HL-60 (cell line): ENCODE measurements around the gene AIG1.

ENCODE experiments used
- DNase-seq, 2 experiments: peaks; one replicate each; pipeline ENCODE4 v3.0.0-alpha.2; 2010 to 2020; ENCODE audit warnings: low read depth in 1 of 2, low spot score in 1 of 2
- H3K27ac ChIP-seq: fragments of 250-450 bp; sonication (Bioruptor Pico); replicated peaks from 2 replicates; pipeline ENCODE4 v1.5.1; 2020; ENCODE audit warnings: mild to moderate bottlenecking, moderate library complexity
- H3K27me3 ChIP-seq: fragments of 250-450 bp; sonication (Bioruptor Pico); 2 replicates; pipeline ENCODE4 v1.5.1; 2021; ENCODE audit warnings: mild to moderate bottlenecking, moderate library complexity; ENCODE audit not compliant: insufficient read depth, poor library complexity, severe bottlenecking
- H3K4me3 ChIP-seq: replicated peaks from 2 replicates; pipeline ENCODE4 v1.5.1; 2011; ENCODE audit warnings: mild to moderate bottlenecking, control low read depth, low read length; ENCODE audit not compliant: insufficient read depth
- GABPA ChIP-seq: IDR thresholded peaks from 2 replicates; pipeline ENCODE4 v1.6.1; 2012; ENCODE audit warnings: low read depth
- POLR2AphosphoS5 ChIP-seq: IDR thresholded peaks from 2 replicates; pipeline ENCODE4 v1.6.1; 2012; ENCODE audit warnings: low read depth
- SPI1 ChIP-seq: IDR thresholded peaks from 2 replicates; pipeline ENCODE4 v1.6.1; 2012; ENCODE audit warnings: low read depth, mild to moderate bottlenecking, borderline replicate concordance
- TF ChIP-seq, protein P1 (sequence below): IDR thresholded peaks from 2 replicates; pipeline ENCODE4 v1.6.1; 2012; ENCODE audit warnings: low read depth; ENCODE audit not compliant: insufficient replicate concordance
- TF ChIP-seq, protein P2 (sequence below): IDR thresholded peaks from one replicate; pipeline ENCODE4 v1.5.1; 2011; ENCODE audit warnings: low read length, control low read depth, inconsistent platforms; ENCODE audit not compliant: insufficient read depth

Gene AIG1

GRCh38 chr6:143064951-143065683, 4.4 kb downstream of the AIG1 start:
- Histone ChIP-seq H3K27me3 (no peaks in the 10 kb centered on the region), H3K4me3 (no peak overlapping the region), H3K27ac (peak overlapping the region; percentile 76)
- TF ChIP-seq POLR2AphosphoS5 (peak; percentile 73), GABPA (no peak), SPI1 (no peak)
- TF ChIP-seq, protein P1, sequence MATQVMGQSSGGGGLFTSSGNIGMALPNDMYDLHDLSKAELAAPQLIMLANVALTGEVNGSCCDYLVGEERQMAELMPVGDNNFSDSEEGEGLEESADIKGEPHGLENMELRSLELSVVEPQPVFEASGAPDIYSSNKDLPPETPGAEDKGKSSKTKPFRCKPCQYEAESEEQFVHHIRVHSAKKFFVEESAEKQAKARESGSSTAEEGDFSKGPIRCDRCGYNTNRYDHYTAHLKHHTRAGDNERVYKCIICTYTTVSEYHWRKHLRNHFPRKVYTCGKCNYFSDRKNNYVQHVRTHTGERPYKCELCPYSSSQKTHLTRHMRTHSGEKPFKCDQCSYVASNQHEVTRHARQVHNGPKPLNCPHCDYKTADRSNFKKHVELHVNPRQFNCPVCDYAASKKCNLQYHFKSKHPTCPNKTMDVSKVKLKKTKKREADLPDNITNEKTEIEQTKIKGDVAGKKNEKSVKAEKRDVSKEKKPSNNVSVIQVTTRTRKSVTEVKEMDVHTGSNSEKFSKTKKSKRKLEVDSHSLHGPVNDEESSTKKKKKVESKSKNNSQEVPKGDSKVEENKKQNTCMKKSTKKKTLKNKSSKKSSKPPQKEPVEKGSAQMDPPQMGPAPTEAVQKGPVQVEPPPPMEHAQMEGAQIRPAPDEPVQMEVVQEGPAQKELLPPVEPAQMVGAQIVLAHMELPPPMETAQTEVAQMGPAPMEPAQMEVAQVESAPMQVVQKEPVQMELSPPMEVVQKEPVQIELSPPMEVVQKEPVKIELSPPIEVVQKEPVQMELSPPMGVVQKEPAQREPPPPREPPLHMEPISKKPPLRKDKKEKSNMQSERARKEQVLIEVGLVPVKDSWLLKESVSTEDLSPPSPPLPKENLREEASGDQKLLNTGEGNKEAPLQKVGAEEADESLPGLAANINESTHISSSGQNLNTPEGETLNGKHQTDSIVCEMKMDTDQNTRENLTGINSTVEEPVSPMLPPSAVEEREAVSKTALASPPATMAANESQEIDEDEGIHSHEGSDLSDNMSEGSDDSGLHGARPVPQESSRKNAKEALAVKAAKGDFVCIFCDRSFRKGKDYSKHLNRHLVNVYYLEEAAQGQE: no peak
- TF ChIP-seq, protein P2, sequence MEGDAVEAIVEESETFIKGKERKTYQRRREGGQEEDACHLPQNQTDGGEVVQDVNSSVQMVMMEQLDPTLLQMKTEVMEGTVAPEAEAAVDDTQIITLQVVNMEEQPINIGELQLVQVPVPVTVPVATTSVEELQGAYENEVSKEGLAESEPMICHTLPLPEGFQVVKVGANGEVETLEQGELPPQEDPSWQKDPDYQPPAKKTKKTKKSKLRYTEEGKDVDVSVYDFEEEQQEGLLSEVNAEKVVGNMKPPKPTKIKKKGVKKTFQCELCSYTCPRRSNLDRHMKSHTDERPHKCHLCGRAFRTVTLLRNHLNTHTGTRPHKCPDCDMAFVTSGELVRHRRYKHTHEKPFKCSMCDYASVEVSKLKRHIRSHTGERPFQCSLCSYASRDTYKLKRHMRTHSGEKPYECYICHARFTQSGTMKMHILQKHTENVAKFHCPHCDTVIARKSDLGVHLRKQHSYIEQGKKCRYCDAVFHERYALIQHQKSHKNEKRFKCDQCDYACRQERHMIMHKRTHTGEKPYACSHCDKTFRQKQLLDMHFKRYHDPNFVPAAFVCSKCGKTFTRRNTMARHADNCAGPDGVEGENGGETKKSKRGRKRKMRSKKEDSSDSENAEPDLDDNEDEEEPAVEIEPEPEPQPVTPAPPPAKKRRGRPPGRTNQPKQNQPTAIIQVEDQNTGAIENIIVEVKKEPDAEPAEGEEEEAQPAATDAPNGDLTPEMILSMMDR: no peak
- peak in 1 of 2 experiments; percentile 77 for DNase-seq

- DNase-seq: no peak
- TF ChIP-seq, protein P2: no peak
- TF ChIP-seq SPI1 (no peak), GABPA (no peak), POLR2AphosphoS5 (no peak)
- TF ChIP-seq, protein P1: no peak
- no peak overlapping the region for H3K4me3 ChIP-seq
- peak overlapping the region; percentile 35 for H3K27ac ChIP-seq
- no peaks in the 10 kb centered on the region for H3K27me3 ChIP-seq
Measured at GRCh38 chr6:143068001-143068400, 7.3 kb downstream of the AIG1 start.

DNA sequence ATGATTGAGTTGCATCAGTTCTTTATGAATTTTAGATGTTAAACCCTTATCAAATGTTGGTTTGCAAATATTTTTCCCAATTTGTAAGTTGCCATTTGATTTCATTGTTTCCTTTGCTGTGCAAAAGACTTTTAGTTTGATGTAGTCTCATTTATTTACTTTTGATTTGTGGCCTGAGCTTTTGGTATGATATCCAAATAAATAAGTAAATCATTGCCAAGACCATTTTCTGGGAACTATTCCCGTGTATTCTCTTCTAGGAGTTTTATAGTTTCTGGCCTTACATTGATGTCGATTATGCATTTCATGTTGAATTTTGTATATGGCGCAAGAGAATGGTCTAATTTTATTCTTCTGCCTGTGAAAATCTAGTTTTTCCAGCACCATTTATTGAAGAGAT, 13.4 kb downstream of the AIG1 start:
- TF ChIP-seq, protein P2: no peak
- TF ChIP-seq SPI1 (no peak), GABPA (no peak)
- TF ChIP-seq, protein P1: no peak
- Histone ChIP-seq H3K27ac (no peak overlapping the region), H3K27me3 (no peaks in the 10 kb centered on the region), H3K4me3 (no peak overlapping the region)
- no peak for DNase-seq
